Stimulated activated CD4-positive, alpha-beta T cell treated with anti-CD3 and anti-CD28 coated beads, Interleukin-15, amount 100 ng/mL, for 24 hours (primary cell): Measurements from ENCODE around the gene PTPRD.

Experiments used
- DNase-seq: peaks from one replicate; pipeline ENCODE4 v3.0.0-alpha.2; 2020

PTPRD gene

DNA sequence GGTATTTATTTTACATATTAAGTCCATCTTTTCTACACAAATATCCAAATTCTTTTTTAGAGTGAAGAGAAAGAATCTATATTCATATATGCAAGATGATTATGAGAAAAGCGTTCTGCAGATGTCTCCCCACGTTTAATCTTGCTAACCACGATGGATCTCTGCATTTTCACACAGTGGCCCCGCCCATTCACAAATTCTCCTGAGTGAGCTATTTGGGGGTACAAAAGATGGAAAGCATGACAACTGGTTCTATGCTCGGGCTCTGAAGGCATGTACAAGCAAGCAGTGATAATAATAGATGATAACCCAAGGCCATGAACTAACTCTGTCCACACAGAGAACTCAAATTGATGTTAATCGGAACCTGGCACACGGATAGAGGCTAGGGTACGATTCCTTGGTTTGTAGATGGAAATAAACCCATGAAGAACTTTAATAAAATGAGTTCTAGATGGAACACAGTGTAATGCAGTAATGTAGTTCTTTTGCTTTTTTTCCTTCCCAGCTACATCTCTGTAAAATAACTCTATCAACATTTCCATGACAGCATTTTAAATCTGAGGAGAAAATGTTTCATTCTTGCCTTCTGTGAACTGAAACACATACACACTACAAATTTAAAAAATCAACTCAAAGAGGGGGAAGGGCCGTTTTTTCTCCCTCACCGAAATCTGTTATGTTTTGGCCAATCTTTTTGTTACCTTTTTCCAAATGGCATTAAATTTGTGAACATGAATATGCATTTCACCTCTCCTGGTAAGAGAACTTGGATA is 1961.5 kb downstream of the PTPRD start:
- no peak for DNase-seq

DNA sequence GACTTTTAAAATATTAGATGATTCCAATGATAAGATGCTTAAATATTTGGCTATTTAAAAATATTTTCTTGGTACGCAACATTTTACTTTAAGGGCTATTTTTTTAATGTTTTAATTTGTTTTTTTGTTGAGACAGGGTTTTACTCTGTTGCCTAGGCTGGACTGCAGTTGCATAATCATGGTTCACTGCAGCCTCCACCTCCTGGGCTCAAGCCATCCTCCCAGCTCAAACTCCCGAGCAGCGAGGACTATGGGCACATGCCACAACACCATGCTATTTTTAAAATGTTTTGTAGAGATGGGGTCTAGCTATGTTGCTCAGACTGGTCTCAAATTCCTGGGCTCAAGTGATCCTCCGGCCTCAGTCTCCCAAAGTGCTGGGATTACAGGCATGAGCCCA is 1963.0 kb downstream of the PTPRD start:
- no peak for DNase-seq

DNA sequence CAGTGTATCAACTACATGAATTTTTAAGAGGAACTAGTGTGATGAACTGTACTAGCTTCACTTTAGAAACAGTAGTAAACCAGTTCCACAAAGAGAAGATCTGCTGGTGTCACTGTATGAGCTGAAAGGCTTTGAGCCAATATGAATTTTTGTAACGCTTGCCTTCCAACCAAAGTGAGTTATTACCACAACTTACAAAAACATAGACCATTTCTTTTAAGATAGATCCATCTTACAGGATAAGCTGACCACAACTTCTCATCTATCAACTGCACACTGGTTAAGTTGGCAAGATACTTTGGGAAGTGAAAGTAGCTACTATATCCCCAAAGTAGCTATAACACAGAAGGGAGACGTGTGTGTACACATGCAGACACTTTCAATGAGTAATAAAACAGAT is 1963.6 kb downstream of the PTPRD start:
- no peak for DNase-seq

DNA sequence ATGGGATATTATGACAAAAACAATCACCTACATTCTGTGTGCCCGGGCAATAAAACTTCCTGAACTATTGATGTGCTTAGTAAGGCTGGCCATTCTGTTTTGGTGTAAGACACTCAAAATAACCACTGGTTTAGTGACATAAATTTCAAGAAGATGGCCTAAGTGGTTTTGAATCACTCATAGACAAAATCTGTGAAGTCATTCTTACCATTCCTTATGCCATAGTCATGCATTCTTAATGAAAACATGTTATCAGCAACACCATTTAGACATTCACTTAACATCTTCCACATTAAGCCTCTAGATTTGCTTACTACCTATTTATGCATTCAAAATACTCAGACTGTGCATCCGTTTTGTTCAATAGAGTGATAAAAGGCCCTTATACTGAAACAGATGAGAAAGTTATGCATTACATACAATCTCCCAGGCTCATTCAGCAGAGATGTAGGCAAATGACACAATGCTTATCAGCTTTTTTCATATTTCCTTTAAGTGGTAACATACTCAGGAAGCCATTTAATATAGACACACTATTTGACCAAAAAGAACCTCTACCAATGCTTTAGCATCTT is 1964.4 kb downstream of the PTPRD start:
- DNase-seq = no peak

DNA sequence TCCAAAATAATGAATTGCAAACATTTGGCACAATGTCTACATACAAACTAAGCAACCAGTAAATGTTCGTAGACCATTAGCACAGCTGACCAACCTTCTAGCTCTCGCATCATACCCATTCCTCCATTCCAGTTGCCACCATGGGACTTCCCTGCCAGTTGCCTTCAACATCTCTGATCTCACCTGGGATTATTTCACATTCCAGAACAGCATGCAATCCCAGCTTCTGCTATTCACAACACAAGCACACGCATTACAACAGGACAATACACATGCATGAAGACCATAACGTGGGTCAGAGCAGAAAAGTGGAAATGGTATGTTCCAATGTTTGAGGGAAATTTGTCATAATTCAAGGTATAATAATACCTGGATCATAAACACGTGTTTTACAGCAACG is 1965.0 kb downstream of the PTPRD start:
- no peak for DNase-seq

DNA sequence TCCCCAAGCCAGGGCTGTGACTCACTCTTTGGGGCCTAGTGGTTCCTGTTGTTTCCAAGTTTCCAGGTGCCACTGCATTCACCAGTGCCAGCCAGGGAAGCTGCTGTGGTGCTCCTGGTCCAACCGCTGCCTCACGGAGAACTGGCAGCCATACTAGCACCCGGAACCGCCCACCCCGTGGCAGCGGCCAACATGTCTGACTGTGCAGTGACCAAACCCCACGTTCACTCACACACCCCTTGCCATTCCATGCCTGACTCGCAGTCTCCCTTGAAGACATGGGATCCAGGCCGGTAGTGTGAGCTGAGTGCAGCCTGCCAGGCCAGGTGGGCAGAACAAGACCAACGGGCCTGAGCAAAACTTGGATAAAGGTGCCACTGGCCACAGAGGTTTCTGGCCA is 1968.2 kb downstream of the PTPRD start:
- no peak for DNase-seq

DNA sequence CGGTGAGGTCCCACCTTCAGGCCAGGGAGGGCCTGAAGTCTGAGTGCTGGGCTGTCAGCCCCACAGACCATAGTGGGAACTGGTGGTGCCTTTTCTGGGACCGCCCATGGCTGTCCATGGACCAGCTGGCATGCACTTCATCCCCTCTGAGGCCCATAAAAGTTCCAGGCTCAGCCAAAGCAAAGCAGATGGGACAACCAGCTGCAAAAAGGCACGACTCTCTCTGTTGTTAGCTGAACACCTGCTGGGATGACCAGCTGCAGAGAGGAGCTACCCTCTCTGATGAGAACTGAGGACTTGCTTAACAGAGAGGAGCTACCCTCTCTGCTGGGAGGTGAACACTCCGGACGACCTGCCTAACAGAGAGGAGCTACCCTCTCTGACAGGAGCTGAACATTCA is 1968.9 kb downstream of the PTPRD start:
- no peak for DNase-seq

DNA sequence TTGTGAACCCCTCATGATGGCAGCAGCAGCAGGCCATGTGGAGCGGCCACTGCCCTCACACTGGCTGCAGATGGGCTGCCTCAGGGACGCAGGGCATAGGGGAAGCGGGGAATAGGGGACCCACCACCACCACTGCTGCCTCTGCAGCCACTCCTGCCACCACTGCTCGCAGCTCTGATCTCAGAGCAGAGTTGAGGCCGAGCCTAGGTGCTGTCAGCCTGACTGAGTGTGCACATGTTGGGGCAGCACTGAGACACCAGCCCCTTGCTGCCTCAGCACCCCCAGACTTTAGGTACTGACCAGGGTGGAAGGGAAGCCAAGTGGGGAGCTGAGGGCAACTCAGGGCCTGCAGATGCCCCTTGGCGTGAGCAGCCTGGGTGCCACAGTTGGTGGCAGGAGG is 1969.3 kb downstream of the PTPRD start:
- no peak for DNase-seq

DNA sequence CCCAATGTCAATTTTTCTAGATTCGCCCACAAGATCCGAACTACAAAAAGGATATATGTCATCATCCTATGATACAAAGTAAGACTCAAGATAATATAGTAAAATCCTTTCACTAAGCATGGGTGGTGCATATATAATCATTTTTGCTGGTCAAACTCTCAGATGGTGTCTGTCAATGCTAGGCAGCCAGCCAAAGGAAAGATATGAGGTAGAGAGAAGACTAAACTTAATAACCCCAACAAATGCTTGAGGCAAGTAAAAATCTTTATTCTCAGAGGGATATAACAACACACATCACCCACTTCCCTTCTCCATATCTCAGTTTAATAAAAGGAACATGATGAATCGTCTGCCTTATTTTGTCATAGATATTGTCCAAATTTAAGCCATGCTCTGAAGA is 1972.0 kb downstream of the PTPRD start:
- DNase-seq = no peak

DNA sequence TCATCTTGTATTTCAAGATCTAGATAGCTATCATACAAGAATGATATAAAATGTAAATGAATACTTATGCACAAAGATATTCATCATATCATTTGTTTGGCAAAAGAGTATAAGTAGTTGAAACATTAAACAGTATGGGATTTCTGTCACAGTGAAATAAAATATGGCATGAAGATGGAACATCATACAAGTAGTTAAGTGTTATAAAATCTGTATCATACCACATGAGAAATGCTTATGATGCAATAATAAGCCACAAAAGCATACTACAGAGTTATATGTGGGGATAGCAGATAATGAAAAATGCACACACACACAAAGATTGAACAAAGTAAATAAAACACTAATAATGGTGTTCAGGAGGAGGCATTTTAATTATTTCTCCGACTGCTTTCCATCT is 1975.2 kb downstream of the PTPRD start:
- no peak for DNase-seq

DNA sequence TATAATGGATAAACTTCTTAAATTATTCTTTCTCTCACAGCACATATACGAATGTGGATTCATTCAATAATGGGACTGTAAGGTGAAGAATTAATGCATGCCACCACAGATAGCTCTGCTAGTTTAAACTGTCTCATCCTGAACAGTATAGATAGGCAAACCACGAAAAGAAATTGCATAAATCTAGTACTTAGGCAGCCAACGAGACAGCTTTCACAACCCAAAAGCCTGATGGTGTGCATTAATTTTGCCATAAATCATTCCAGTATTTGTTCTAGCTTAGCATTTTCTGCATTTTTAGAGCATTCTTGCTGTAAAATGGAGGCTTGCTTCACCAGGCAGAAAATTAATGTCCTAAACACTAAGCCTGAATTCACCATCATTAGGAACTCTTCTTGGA is 1979.0 kb downstream of the PTPRD start:
- no peak for DNase-seq

DNA sequence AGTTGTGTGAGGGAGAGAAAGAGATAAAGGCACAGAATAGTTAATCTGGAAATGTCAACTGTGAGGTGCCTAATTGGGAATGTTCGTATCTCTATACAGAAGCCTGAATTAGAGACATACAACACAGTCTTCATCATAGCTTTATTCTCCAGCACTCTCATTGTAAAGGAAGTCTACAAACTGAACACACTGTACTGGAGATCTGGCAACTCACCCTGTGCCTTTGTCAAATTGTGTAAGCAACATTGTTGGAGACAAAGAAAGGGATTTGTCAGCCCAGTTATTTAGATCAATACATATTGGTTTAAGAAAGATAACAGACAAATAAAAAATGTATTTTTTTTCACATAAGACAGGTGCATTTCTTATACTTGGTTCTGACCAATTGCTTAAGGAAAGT is 1980.3 kb downstream of the PTPRD start:
- DNase-seq = no peak

DNA sequence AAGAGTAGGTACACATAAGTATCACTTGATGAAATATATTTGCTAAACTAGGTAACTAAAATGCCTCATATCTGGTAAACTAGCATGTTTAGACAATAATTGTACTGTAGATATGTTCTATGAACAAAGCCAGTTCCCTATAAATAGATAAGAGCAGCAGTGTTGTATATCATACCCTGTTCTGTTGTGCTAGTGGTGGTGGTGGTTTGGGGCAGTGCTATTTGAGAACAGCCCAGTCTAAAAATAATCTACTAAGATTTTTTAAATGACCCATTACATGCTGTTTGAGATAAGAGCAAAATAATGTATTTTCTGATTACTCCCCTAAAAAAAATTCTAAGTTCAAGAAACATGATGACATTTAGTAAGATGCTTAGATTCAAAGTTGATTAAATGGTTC is 1984.0 kb downstream of the PTPRD start:
- no peak for DNase-seq

DNA sequence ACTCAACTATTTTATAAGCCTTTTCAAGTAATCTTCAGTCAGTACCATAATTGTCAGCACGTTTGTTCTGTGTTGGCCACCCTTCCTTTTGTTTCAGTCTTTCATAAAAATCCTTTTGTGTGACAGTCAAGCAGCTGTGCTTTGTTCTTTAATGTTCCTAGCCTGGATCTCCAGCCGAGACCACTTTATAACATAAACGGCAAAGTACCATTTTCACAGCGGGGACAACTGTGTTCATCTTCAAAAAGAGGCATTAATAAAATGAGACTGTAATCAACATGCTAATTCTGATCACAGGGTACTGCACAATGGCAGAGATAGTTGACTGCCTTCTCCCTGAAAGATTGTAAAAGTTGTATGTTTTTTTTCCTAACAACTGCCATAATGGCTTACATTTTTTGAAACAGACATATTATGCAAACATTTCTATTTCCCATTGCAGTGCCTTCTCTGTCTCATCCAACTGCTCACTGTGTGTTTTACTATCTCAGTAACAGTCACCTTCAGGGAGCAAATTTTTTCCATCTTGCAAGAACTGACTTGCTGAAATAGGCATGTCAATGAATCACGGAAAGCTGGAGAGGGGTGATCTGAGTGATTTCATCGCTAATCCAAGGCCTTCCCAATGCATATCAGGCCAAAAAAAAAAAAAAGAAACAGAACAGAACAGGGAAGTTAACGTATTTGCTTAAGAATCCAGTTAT is 1984.7 kb downstream of the PTPRD start:
- no peak for DNase-seq

DNA sequence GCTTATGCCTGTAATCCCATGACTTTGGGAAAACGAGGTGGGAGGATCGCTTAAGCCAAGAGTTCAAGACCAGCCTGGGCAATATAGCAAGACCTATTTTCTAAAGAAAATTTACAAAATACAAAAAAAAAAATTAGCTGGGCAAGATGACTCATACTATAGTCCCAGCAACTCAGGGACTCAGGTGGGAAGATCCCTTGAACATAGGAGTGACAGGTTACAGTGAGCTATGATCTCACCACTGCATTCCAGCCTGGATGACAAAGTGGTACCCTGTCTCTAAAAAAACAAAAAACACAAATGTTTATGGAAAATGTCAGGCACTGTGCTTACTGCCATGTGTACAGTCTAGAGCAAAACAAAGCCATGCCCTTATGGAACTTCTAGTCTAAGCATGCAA is 1989.9 kb downstream of the PTPRD start:
- DNase-seq = no peak

DNA sequence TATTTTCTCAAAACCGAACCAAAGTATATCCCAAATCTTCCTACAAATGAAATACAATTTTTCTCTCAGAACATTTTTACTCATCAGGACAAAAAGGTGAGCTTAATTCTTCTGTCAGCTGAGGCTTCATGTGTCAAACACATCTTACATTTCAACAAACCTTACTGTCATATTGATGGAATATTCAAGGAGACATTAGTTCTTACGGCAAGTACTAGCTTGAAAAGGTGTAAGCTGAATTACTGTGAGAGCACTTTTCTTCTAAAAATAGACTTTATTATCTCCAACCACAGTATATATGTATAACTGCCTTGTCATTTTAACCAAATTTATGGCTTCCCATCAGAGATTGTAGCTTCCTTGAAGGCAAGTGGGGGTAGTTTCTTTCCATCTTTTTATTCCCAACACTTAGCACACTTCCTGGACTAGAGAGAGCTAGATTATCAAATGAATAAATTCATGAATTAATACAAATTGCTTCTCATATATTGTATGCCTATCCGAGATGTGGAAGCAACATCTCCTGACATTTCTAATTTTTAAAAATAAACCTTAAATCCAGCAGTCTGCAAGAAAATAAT is 1990.5 kb downstream of the PTPRD start:
- DNase-seq = no peak

DNA sequence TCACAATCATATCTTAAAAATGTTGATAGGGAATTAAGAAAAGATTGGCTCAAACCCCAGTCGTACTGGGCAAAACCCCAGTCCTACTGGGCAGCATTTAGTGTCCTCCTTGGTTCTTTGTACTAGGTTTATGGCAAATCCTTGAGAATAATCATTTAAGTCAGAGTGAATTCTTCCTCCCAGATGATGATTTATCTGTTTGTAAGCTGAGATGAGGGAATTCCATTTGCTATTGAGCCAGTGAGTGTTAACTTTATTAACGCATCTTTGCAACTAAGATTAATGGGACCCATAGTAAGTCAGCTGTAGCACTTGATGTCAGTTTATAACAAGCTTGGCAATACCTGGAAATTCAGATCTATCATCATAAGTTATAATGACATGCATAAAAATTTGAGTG is 1991.4 kb downstream of the PTPRD start:
- no peak for DNase-seq

DNA sequence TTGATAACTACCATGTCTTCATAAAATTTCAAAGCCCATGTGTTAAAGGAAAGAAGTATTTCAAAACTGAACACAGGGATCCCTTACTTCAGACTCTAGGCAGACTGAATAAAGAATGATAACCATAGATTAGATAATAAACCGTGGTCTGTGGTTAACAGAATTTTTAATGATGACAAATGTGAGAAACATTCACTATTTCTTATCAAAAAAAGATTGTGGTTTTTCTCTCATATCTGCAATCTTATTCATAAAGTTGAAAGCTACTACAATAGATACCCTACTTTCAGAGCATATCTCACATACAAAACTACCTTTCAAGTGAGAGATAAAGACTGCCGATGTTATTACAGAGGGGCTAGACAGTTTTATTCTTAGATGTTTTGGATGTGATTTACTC is 1996.4 kb downstream of the PTPRD start:
- no peak for DNase-seq

DNA sequence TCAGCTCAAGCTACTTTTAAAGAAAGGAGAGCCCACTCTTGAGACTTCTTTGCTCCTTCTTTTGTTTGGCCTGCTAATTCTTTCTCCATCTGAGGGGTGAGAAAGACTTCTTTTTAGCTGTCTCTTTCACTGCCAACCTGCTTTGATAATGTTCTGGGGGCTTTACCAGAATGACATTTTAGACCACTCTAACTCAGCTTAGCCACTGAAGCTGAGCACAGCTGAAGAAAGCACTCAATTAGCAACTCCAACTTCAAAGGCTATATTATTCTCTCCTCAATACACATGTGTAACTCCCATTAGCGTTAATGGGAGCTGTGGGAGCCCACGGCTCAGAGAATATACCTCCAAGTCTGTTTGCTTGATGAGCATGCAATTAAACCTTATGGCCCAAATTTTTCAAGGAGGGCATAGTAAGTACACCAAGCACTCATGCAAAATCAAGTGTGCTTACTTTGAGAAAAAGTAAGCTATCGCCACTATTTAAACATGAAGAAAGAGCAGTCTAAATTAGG is 1997.8 kb downstream of the PTPRD start:
- no peak for DNase-seq

DNA sequence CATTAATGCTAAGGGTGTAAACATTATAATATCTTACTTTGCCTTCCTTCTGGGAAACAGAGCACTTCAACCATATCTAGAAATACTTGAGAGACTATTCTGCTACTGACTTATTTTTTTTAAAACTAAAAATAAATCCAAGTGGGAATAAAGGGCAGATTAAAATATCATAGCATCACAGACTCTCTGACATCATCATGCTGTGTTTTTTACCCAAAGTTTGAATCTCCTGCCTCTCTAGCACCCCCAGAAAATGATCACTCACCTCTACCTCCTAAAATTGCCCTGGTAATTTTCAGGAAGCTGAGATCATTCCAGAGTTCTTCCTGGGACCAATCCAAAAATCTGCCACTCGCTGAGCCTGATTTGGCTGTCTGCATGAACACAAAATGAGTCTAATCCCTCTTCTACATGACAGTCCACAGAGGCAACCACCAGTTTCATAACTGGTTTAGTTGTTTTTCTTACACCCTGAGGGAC is 1999.4 kb downstream of the PTPRD start:
- no peak for DNase-seq

DNA sequence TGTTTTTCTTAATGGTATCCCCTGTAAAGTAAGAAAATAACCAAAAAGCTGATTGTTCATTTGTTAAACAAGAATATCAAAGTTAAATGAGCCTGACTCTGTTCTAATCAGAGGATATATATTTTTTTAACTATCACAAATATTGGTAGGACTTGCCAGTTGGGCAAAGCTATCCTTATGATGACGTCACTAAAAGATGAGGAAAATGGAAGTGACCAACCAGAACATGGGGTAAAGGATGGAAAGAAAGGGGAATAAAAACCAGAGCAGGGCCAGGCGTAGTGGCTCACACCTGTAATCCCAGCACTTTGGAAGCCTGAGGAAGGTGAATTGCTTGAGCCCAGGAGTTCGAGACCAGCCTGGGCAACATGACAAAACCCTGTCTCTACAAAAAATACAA is 2001.6 kb downstream of the PTPRD start:
- DNase-seq = no peak

DNA sequence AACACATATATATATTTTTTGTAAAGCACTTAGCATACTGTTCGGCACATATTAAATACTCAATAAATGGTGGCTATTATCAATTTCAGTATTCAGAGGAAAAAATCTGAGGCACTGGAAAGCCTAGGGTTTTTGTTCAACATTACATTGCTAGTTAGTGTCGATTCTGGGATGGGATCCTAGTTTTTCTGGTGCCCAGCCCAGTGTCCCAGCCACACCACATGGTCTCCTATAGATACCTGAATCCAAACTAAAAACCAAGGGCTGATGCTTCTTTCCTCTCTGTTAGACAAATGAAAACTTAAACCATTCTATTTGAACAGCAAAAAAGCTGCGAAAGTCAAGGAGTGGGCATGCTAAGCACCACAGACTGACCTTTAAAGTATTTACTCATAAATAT is 2002.5 kb downstream of the PTPRD start:
- no peak for DNase-seq

DNA sequence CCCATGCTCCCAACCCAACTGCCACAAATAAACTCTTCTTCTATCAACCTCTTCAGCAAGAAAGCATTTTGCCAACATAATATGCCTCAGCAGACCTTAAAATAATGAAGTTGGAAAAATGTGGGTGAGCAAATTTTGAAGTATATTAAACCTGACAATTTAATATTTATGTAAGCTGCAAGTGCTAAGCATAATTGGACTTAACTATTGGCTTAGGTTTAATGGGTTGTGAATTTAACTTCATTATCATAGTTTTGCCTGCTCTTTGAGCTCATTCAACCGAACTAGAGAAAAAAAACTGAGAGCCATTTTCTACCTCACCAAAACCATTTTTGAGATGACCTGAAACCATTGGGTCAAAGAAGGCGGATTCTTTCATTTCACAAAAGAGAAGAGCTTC is 2007.7 kb downstream of the PTPRD start:
- DNase-seq = no peak

DNA sequence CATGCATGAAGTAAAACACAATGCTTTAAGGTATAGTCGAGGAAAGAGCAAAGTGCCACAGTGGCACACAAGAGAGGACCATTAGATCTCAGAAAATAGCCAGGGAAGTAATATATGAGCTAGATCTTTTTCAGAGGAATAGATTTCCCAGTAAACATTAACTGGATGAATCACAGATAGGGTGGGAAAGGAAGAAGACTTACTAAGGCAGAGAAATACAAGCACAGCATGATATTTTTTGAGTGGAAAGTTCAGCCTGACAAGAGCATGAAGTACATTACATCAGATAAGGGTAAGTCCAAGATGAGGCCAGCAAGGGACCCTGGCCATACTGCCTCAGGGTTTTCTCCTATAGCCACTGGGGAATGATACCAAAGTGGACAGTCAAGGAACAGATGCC is 2008.6 kb downstream of the PTPRD start:
- DNase-seq = no peak
